HG03175 (cell line): ENCODE data around the gene CD82.

Experiments
- ATAC-seq: cut with Tn5 transposase; IDR thresholded peaks from one replicate; pipeline ENCODE4 v1.9.1; 2021; ENCODE audit warnings: mild to moderate bottlenecking, moderate library complexity; ENCODE audit not compliant: unreplicated experiment

Gene CD82

DNA sequence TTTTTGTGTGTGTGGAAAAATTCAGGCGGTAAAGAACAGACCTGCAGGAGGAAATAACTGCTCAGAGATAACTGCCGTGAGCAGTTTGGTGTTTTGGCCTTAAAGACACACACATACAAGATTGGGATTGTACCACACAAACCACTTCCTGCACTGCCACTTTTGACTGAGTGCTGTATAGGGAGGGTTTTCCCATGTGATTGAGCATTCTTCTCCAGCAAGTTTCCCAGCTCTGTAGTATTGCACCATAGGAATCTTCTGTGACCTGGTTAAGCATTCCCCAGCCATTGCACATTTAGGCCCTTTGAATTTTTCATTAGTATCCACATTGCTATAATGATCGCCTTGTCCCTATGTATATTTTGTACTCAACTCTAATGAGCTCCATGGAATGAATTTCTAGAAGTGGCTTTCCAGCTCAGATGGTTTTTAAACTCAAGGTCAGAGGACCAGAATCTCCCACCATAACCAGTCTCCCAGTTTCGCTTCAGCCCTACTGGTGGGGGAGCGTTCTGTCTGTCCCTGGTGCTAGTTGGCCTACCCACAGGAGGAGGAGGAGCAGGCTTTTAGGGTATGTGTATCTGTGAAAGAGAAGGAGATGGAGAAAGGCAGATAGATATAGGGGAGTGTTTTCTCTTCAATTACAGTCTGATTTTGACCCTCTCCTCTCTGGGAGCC is 9.3 kb downstream of the CD82 start:
- no peak for ATAC-seq

GRCh38 chr11:44575288-44575672 is 9.8 kb downstream of the CD82 start:
- no peak for ATAC-seq

DNA sequence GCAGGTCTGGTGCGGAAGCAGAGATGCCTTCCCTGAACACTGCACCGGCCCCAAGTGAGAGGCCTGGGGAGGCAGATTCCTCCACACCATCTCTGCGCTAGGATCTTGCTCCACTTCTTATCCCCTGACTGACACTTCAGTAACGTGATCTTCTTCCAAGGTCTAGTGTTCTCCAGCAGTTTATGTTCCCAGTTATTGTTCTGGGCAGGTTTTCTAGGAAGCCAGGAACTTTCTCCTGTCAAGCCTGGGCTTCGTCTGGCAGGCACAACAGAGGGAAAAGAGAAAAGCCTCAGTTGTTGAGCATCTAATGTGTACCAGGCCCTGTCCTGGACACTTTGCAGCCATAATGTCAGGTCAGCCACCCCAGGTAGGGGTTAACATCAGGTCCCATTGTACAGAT is 10.5 kb downstream of the CD82 start:
- ATAC-seq: no peak

DNA sequence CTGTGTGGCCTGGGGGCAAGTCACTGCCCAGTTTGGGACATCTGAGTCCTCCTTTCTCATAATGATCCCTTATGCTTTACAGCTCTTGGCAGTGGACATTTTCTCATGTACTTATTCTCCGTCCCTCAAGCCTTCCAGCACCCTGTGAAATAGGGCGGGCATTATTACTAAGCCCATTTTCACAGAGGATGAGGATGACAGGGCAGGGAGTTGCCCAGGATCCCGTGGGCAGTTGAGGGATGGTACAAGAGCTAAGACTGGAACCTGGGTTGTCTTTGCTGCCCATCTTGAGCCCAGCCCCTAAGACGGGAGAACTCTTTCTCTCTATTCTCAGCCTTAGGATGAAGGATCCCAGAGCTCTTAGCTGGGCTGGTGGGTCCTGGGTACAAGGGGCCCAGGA is 11.2 kb downstream of the CD82 start:
- no peak for ATAC-seq

DNA sequence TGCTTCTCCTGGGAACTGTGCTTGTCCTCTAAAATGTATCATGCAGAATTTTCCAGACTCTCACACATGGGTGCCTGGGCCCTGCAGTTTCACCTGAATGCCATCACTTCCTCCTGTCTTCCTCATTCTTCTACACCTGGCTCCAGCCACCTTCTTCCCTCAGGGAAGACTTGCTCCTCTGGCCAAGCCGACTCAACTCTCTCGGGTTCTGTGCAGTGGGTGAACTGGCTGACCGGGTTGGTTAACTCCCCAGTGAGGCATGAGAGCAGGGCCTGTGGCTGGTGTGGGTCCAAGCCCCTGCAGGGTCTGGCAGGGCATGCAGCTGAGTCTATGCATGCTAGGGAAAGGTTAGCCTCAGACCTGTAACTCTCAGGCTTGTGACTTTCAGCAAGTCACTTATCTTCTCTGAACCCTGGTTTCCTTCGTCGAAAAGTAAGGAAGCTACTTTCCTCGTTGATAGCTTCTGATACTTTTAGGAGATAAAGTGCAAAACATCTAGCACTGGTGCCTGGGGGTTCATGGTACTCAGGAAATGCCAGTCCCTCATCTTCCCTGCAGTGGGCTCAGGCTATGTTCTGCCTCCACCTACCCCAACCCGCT is 11.9 kb downstream of the CD82 start:
- ATAC-seq: no peak

- ATAC-seq: no peak
These were observed 12.8 kb downstream of the CD82 start for GRCh38 chr11:44578279-44578678.

- ATAC-seq: no peak
These were observed 13.9 kb downstream of the CD82 start for GRCh38 chr11:44579302-44579761.

GRCh38 chr11:44580701-44581100 is 15.2 kb downstream of the CD82 start:
- no peak for ATAC-seq

DNA sequence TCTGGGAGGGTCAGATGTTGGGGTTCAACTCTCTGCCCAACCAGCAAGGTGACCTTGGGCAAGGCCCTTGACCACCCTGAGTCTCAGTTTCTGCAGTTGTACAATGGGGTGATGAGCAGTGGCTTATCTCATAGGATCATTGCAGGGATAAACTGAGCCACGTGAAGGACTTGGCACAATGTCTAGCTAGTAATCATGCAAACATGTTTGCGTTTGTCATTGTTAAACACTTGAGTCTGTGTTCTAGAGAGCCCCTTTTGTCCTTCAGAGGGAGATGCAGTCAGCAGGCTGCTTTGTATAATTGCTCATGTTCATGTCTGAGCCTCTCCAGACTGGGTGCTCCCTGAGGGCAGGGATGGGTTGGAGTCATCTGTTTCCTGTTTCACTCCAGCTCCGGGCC is 15.8 kb downstream of the CD82 start:
- ATAC-seq: no peak

GRCh38 chr11:44582641-44583352 is 17.3 kb downstream of the CD82 start:
- no peak for ATAC-seq

DNA sequence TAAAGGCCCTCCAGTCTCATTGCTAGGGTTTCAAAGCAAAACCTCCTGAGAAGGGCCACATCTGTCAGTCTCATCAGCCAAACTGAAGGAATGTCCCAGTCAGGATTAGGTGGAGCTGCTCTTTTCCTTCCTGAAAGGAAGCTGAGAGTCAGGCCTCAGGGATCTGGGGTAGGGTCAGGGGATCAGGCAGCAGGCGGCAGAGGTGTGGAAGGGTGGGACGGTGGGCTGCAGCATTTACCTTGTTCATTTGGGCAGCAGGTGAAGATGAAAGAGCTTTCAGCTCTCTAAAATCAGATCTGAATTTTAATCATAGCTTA is 17.8 kb downstream of the CD82 start:
- no peak for ATAC-seq

DNA sequence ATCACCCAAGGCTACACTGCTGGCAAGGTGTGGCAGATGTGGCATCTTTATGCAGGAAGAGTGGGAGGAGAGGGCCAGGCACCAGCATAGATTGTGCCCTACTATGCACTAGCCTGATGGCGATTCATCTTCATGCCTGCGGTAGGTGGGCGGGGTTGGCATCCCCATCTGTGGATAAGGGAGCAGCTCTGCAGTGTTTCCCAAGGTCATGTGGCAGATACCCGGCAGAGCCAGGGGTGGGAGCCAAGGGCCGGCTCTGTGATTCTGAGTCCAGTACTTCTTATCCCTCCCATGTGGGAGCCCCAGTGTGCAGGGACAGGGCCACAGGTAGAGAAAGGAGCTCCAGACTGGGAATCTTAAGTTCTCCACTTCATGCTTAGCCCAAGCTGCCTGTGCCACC is 20.0 kb downstream of the CD82 start:
- no peak for ATAC-seq

GRCh38 chr11:44589301-44589700 is 23.8 kb downstream of the CD82 start:
- ATAC-seq: no peak

GRCh38 chr11:44590769-44591168 is 25.3 kb downstream of the CD82 start:
- ATAC-seq: no peak

DNA sequence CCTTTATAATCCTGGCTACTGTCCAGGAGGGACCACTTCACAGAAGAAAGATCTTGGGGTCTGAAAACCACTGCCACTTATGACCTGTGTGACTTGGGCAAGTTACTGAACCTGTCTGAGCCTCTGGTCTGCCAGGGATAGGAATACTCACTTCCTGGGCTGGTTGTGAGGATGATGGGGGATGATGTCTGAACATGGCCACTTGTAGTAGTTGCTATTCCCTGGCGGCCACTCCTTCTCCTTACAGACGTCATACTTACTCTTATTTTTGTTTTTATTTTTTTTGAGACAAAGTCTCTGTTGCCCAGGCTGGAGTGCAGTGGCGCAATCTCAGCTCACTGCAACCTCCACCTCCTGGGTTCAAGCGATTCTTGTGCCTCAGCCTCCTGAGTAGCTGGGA is 26.1 kb downstream of the CD82 start:
- ATAC-seq: no peak

DNA sequence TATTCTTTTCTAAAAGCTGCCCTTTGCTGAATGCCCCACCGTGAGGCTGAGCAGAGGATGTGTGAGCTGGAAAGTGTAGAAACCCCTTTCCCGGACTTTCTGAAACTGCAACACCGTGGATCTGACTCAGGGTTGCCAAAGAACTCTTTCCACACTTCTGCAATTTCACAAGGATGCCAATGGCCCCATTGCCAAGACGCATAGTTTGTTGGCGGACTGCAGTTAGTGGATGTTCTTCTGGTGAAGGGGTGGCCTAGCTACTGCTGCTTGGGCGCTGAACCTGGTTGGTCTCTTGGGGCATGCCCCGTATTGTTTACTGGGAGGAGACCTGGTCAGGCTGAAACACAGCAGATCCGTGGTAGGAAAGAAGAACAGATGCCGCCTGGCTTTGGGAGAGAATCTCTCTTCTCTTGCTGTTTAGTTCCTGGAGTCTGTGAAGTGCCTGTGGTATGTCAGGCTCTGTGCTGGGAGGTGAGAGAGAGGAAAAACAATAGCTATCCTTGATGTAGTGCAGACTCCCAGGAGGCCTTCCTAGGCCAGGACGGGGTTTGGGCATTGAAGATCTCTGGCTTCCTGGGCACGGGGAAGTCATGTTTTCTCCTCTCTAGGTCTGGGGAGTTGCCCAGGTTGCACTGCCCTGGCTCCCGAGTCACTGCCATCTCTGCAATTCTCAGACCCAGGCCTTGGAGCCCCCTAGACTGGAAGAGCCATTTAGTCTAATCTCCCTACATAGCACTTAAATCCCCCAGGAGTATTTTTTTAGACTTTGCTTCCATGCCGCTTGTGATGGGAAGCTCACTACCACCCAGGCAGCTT is 26.9 kb downstream of the CD82 start:
- no peak for ATAC-seq

DNA sequence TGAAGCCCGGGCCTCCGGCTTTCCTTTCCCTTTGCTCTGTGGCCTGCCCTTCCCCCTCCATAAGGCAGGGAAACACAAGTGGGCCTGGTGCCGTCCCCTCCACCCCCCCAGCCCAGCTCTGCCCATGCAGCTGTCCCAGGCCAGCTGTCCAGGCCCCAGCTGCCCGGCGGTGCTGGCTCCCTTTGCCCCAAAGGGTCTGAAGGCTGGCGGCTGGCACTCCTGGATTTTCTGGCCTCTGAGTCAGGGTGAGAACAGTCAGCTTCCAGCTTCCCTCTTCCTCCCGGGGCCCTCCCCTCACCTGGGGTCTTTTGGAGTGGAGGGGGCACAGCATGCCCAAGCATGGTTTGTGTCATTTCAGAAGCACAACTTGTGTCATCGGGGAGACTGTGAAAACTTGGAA is 27.8 kb downstream of the CD82 start:
- no peak for ATAC-seq

DNA sequence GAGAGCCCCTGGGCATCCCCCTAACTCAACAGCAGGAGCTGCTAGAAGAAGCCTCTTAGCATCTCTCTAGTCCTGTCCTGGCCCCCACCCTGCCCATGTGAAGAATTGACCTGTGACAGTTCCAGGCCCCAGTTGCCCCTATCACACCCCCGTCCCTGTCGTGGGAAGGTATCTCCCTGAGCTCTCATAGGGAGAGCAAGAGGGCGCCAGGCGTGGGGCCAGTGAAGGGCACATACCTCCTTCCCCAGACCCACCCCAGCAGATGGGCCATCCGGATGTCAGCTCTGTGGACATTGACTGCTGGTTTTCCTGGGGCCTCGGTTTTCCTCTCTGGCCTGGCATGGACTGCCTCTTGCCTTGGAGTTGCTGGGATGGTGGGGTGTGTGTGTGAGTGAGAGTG is 29.5 kb downstream of the CD82 start:
- ATAC-seq: no peak

- no peak for ATAC-seq
These were observed 30.5 kb downstream of the CD82 start for GRCh38 chr11:44595964-44596381.

DNA sequence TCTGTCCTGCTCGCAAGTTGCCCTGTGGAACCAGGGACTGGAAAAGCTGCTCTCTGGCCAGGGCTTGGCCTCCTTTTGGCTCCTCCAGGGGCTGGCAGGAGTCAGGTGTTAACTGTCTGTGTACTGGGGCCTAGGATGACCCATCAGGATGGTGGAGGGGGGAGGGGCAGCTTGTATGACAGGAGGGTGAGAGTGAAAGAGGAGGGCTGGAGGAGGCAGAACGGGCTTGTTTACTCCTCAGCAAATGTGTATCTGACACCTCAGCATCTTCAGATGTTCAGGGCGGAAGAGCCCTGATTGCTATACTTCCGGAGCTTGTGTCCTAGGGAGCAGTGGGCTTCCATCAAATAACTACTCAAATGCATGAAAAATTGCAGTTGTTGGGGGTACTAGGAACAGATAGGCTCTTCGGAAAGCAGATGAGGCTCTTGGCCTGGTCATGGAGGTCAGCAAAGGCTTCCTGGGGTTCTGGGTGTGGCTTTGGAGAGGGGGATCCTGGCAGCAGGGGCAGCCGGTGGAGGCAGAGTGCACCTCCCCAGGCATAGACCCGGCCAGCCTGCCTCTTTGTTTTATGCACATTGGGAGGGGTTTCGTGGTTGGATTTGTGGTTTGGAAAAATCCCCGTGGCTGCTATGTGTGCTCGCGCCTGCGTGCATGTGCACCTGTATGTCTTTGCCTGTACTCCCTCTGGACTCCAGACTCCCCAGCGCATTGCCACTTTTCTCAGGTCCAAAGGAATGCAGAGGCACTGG is 31.2 kb downstream of the CD82 start:
- ATAC-seq: no peak
